ENCODE results near the gene PCDHA12. TPM values are rescaled to one million over a fixed set of nuclear protein-coding genes. Genes with fewer than 3 reads are reported as not detected.
"Not testable (repeated sequence)": the region's sequence is repeated elsewhere in the genome, so short reads cannot be mapped to it uniquely, and the experiment has no call there.

PCDHA12 gene
- total RNA-seq, 1 donor from 2014 or later: not detected

- DNase-seq (ENCODE audit: low read depth in 2 of 2): no peak
These were observed 17.7 kb upstream of the PCDHA12 start for GRCh38 chr5:140857177-140857986.

GRCh38 chr5:140857987-140858240 lies 17.2 kb upstream of the PCDHA12 start:
- no peak for DNase-seq (ENCODE audit: low read depth in 2 of 2)

- no peak for DNase-seq (ENCODE audit: low read depth in 2 of 2)
These were observed 12.4 kb upstream of the PCDHA12 start for GRCh38 chr5:140862441-140863295.

GRCh38 chr5:140868721-140869554 lies 6.2 kb upstream of the PCDHA12 start, which contains the start of gene PCDHA11:
PCDHA11 (plus strand) TSS chr5:140868957; CDS start chr5:140869104, 147 bp downstream.
- peak in 1 of 2 donors; percentile 4 for DNase-seq (ENCODE audit: low read depth in 2 of 2)

GRCh38 chr5:140869555-140869886 lies 5.6 kb upstream of the PCDHA12 start:
- no peak for DNase-seq (ENCODE audit: low read depth in 2 of 2)

GRCh38 chr5:140870221-140871201 lies 4.6 kb upstream of the PCDHA12 start:
- no peak for DNase-seq (ENCODE audit: low read depth in 2 of 2)

GRCh38 chr5:140876541-140877261 lies 1.6 kb downstream of the PCDHA12 start:
- DNase-seq (ENCODE audit: low read depth in 2 of 2): not testable (repeated sequence)

GRCh38 chr5:140877262-140877581 lies 2.1 kb downstream of the PCDHA12 start:
- DNase-seq (ENCODE audit: low read depth in 2 of 2): no peak

GRCh38 chr5:140881889-140882590 lies 6.9 kb downstream of the PCDHA12 start, which contains the start of gene PCDHA13:
PCDHA13 (plus strand) TSS chr5:140882124; CDS start chr5:140882269, 145 bp downstream.
- peak in 1 of 2 donors; percentile 11 for DNase-seq (ENCODE audit: low read depth in 2 of 2)

GRCh38 chr5:140882591-140882899 lies 7.4 kb downstream of the PCDHA12 start:
- no peak for DNase-seq (ENCODE audit: low read depth in 2 of 2)

GRCh38 chr5:140883373-140883772 lies 8.3 kb downstream of the PCDHA12 start:
- DNase-seq (ENCODE audit: low read depth in 2 of 2): no peak

- DNase-seq (ENCODE audit: low read depth in 2 of 2): no peak
These were observed 9.0 kb downstream of the PCDHA12 start for GRCh38 chr5:140883927-140884697.

GRCh38 chr5:140916325-140916724 lies 41.2 kb downstream of the PCDHA12 start:
- DNase-seq (ENCODE audit: low read depth in 2 of 2): no peak

- no peak for DNase-seq (ENCODE audit: low read depth in 2 of 2)
These were observed 48.5 kb downstream of the PCDHA12 start for GRCh38 chr5:140923601-140924000.

- no peak for DNase-seq (ENCODE audit: low read depth in 2 of 2)
These were observed 50.8 kb downstream of the PCDHA12 start, which contains the start of gene PCDHAC1 for GRCh38 chr5:140925806-140926442. PCDHAC1 (plus strand) TSS chr5:140926299; CDS start chr5:140926893, 594 bp downstream.

- DNase-seq (ENCODE audit: low read depth in 2 of 2): peak; percentile 21 to 62
These were observed 51.5 kb downstream of the PCDHA12 start for GRCh38 chr5:140926443-140927227.

- no peak for DNase-seq (ENCODE audit: low read depth in 2 of 2)
These were observed 52.1 kb downstream of the PCDHA12 start for GRCh38 chr5:140927228-140927573.
